Omental fat pad (tissue), 4 donors: ENCODE measurements around the gene COL4A1. TPM values are rescaled to one million over a fixed set of nuclear protein-coding genes. Genes with fewer than 3 reads are reported as not detected.

Experiments
- ATAC-seq: fragments of 150-250 bp; one replicate; pipeline ENCODE4 v1.9.1; 2016; ENCODE audit warnings: mild to moderate bottlenecking, moderate library complexity; ENCODE audit not compliant: low FRiP score
- DNase-seq: peaks from one replicate; pipeline ENCODE4 v3.0.0-alpha.2; 2019; ENCODE audit warnings: low spot score
- total RNA-seq, 4 donors: library from RNA; depleted of rRNA; stranded (reverse); fragments of >200 nt; gene quantifications; one replicate each; pipeline ENCODE4 v1.1.0, GENCODE V29; 2016
- TF ChIP-seq, protein P1 (sequence below), 3 donors: fragments of 450-650 bp; IDR thresholded peaks; one replicate each; pipeline ENCODE4 v1.5.1; 2016 to 2017; ENCODE audit warnings: antibody characterized with exemption in 3 of 3, mild to moderate bottlenecking in 3 of 3, moderate library complexity in 2 of 3

Gene COL4A1
- total RNA-seq, 4 donors from 2014 or later: 611 to 1,113 (median 995) TPM

DNA sequence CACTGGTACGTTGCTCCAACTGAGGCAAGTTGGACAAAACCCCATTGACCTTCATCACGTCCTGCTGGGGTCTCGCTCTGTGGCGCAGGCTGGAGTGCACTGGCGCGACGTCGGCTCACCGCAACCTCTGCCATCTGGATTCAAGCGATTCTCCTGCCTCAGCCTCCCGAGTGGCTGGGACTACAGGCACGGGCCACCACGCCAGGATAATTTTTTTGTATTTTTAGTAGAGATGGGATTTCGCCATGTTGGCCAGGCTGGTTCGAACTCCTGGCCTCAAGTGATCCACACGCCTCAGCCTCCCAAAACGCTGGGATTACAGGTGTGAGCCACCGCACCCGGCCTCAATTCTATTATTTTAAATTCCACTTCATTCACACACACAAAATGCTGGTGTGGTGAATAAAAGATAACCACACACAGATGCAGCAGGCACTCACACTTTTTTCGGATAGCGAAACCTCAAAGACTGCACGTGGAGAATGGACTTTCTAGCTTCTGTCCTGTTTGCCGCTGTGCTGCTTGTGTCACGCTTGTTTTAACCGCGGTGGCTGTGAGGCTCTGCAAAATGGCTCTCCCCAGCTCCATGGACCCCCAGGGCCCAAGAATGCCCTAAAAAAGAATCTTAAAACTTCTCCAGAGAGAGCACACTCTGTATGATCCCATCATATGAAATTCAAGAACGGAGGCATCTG is 58.4 kb downstream of the COL4A1 start:
- ATAC-seq (no peak), DNase-seq (no peak)
- TF ChIP-seq, protein P1, sequence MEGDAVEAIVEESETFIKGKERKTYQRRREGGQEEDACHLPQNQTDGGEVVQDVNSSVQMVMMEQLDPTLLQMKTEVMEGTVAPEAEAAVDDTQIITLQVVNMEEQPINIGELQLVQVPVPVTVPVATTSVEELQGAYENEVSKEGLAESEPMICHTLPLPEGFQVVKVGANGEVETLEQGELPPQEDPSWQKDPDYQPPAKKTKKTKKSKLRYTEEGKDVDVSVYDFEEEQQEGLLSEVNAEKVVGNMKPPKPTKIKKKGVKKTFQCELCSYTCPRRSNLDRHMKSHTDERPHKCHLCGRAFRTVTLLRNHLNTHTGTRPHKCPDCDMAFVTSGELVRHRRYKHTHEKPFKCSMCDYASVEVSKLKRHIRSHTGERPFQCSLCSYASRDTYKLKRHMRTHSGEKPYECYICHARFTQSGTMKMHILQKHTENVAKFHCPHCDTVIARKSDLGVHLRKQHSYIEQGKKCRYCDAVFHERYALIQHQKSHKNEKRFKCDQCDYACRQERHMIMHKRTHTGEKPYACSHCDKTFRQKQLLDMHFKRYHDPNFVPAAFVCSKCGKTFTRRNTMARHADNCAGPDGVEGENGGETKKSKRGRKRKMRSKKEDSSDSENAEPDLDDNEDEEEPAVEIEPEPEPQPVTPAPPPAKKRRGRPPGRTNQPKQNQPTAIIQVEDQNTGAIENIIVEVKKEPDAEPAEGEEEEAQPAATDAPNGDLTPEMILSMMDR (IDR thresholded peaks at IDR 0.05): no peak

DNA sequence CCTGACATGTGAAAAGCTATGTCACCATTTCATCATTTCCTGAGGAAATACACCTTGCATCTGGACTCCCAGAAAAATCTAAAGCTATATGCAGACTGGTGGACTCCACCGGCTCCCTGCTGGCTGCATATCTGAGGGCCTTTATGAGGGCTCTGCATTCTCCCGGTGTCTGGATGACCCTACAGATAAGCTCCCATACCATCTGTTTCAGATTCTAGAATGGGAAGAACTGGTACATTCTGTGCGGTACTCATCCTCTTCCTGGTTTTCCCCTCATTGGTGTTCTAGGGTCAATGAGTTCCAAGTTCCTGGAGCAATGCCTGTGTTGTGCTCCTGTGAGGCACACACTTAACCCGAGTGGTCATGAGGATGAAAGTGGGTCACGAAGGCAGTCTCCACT is 60.4 kb downstream of the COL4A1 start:
- TF ChIP-seq, protein P1 (IDR thresholded peaks at IDR 0.05): no peak
- ATAC-seq (no peak), DNase-seq (no peak)

DNA sequence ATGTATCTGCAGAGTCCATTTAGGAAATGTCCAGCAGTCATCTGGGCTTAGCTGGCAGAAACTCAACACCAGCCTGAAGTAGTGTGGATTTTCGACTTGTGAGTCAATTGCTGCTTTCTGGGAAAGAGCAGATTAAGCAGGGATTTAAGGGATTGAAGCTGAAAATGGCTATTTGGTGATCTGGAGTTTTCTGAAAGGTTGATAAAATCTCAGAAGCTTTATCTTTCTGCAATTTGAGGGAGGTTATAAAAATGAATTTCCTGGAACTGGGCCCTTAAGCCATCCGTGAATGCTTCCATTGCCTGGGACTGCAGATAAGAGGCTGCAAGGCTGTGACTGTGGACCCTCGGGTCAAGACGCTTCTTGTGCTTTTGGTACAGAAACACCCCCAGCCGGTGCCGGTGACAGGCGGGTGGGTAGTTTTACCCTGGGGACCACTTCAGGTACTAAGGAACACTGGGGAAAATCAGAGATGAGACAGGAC is 61.5 kb downstream of the COL4A1 start:
- ATAC-seq: no peak
- DNase-seq: no peak
- TF ChIP-seq, protein P1 (IDR thresholded peaks at IDR 0.05): no peak

DNA sequence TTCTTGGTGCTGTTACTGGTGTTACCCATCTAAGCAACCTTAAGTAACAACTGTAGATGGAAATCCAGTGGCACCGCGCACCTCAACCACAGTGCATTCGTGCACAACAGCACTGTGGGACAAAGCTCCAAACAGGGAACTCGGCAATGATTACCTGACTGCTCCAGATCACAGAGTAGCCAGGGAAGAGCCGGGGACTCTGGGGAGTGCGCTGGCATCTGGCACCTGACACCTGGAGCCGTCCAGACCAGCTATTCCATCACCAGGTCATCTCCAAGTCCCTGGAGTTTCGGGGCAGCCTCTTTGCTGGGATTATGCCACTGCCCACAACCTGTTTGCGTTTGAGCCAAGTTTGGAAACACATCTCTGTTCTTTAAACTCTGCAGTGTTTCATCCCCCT is 62.0 kb downstream of the COL4A1 start:
- no peak for ATAC-seq
- TF ChIP-seq, protein P1 (IDR thresholded peaks at IDR 0.05): no peak
- DNase-seq: no peak

DNA sequence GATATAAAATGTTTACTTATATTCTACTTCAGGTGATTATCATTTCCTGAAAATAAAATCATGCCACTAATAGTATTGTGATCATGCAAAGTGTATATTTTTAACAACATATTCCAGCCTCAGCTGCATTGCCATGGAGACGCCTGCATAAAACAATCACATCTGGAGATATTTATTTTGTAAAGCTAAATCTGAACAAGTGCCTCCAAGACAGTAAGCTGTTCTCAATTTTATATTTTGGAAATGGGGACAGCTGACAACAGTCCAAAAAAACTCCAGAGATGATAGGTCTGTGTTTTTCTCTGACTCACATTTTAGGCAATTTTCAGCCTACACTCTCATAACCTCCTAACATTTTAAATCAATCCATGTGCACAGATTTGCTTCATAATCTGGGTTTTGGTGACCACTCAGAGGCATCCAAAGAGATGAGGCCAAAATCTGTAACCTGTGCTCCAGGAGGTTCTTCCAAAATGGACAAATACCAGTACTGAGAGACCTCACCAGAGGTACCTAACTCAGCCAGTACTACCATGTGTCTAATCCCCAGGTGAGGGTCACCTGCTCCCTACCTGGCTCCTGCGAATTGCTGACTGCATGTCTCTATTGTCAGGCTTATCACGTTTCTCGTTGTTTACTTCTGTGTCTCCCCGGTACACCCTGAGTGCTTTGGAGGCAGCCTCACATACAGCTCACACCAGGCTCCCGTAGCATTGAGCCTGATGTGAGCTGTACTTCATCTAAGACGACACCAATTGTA is 62.7 kb downstream of the COL4A1 start:
- TF ChIP-seq, protein P1 (IDR thresholded peaks at IDR 0.05): no peak
- ATAC-seq: no peak
- no peak for DNase-seq

DNA sequence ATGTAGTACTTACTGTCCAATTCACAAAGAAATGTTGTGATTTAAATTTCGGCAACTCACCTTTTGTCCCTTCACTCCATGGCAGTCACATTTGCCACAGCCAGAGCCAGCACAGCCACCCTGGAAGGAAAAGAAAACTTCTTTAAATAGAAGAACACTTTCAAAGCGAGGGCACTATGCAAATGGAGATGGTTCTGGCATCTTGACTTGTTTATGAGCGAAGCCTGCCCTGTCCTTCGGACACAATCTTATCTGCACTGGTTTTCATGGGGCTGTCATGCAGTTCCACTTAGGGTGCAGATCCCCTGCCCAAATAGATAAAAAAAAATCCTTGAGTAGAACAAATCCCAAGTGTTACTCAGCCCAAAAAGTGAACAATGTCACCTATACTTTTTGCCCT is 64.3 kb downstream of the COL4A1 start:
- DNase-seq (no peak), ATAC-seq (no peak)
- TF ChIP-seq, protein P1 (IDR thresholded peaks at IDR 0.05): no peak
